Activated CD8-positive, alpha-beta memory T cell treated with anti-CD3 and anti-CD28 coated beads for 4 hours (primary cell): ENCODE measurements around the gene SRGAP1.
"Not testable (repeated sequence)": the region's sequence is repeated elsewhere in the genome, so short reads cannot be mapped to it uniquely, and the experiment has no call there.

ENCODE experiments used
- DNase-seq, 2 donors: peaks; one replicate each; pipeline ENCODE4 v3.0.0-alpha.2; 2020; ENCODE audit warnings: low read depth in 2 of 2

Gene SRGAP1

GRCh38 chr12:64051057-64051456 is 206.6 kb downstream of the SRGAP1 start:
- DNase-seq = no peak

- DNase-seq = no peak
These were observed 208.6 kb downstream of the SRGAP1 start for GRCh38 chr12:64053117-64053516.

- DNase-seq = no peak
These were observed 209.6 kb downstream of the SRGAP1 start for GRCh38 chr12:64054079-64054520.

- no peak for DNase-seq
These were observed 212.2 kb downstream of the SRGAP1 start for GRCh38 chr12:64056741-64057140.

GRCh38 chr12:64057706-64058105 is 213.2 kb downstream of the SRGAP1 start:
- DNase-seq = no peak

GRCh38 chr12:64058541-64059265 is 214.2 kb downstream of the SRGAP1 start:
- DNase-seq = no peak

- DNase-seq = no peak
These were observed 215.2 kb downstream of the SRGAP1 start for GRCh38 chr12:64059685-64060084.

- no peak for DNase-seq
These were observed 217.4 kb downstream of the SRGAP1 start for GRCh38 chr12:64061868-64062375.

GRCh38 chr12:64063121-64063520 is 218.6 kb downstream of the SRGAP1 start:
- DNase-seq = no peak

GRCh38 chr12:64064240-64064639 is 219.7 kb downstream of the SRGAP1 start:
- DNase-seq = no peak

- DNase-seq = no peak
These were observed 220.2 kb downstream of the SRGAP1 start for GRCh38 chr12:64064706-64065105.

GRCh38 chr12:64065881-64066451 is 221.5 kb downstream of the SRGAP1 start:
- no peak for DNase-seq

GRCh38 chr12:64066776-64067175 is 222.3 kb downstream of the SRGAP1 start:
- DNase-seq = no peak

- DNase-seq = no peak
These were observed 226.0 kb downstream of the SRGAP1 start for GRCh38 chr12:64070454-64070853.

GRCh38 chr12:64072916-64073575 is 228.5 kb downstream of the SRGAP1 start:
- no peak for DNase-seq

- not testable (repeated sequence) for DNase-seq
These were observed 232.1 kb downstream of the SRGAP1 start for GRCh38 chr12:64076565-64076964.

GRCh38 chr12:64077922-64078321 is 233.4 kb downstream of the SRGAP1 start:
- DNase-seq = no peak

GRCh38 chr12:64080319-64081007 is 236.0 kb downstream of the SRGAP1 start:
- no peak for DNase-seq

- no peak for DNase-seq
These were observed 236.5 kb downstream of the SRGAP1 start for GRCh38 chr12:64081008-64081404.

- DNase-seq = no peak
These were observed 237.6 kb downstream of the SRGAP1 start for GRCh38 chr12:64082116-64082515.

GRCh38 chr12:64082866-64083268 is 238.4 kb downstream of the SRGAP1 start:
- no peak for DNase-seq
